GM21737 (cell line): Measurements from ENCODE around the gene RNF181.
"Not testable (repeated sequence)": the region's sequence is repeated elsewhere in the genome, so short reads cannot be mapped to it uniquely, and the experiment has no call there.

ENCODE experiments used
- ATAC-seq: cut with Tn5 transposase; IDR thresholded peaks from one replicate; pipeline ENCODE4 v1.9.1; 2021; ENCODE audit warnings: mild to moderate bottlenecking, moderate library complexity; ENCODE audit not compliant: unreplicated experiment

The RNF181 gene

DNA sequence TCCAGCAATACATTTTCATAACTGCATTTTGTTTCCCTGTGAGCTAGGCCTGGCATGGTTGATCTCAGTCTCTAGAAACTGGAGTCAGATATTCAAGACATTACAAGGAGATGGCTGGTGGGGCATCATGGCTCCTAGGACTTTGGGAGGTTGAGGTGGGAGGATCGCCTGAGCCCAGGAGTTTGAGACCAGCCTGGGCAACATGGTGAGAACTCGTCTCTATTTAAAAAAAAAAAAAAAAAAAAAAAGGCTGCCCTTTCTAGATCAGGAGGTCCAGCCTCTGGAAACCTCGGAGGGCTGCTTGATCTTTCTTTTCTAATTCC lies 18.5 kb upstream of the RNF181 start:
- no peak for ATAC-seq

GRCh38 chr2:85577386-85578242 lies 17.9 kb upstream of the RNF181 start, which contains the start of gene VAMP8:
TSS of gene VAMP8 (plus strand) at chr2:85577586. CDS start at chr2:85577647, 61 bp downstream.
- peak; percentile 68 for ATAC-seq

DNA sequence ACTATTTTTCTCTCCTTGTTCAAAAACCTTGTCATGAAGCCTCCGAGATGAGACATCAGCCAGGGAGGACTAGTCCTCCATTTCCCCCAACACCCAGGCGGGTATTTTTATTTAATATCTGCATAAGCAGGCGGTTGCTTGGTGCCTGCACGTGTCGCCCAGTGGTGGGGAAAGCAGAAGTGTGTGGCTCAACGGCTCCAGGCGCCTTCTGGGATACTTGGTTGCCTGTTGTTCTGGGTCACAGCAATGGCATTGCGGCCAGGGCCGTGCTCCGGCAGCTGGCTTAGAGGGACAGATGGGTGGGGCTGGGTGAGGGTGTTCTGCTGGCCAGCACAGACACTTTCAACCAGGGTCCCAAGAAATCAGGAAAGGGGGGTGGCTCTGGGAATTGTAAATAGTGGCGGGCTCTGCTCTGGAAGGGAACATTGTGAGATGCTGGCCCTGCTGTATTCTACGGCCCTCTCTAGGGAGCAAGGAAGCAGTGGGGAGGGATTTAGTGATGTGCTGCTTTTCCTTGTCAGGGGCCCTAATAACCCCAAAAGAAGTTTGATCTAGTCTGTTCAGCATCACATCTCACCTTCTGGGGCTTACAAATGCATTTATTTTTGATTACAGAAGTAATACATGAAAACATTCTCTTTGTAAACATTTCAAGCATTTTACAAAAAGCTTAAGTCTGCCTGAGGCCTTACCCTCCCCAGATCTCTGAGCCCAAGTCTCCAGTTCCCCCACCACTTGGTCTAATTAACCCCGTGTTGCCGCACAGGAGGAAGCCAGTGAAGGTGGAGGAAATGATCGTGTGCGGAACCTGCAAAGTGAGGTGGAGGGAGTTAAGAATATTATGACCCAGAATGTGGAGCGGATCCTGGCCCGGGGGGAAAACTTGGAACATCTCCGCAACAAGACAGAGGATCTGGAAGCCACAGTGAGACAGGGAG lies 17.0 kb upstream of the RNF181 start:
- no peak for ATAC-seq

GRCh38 chr2:85579266-85579935 lies 16.1 kb upstream of the RNF181 start:
- ATAC-seq = no peak

DNA sequence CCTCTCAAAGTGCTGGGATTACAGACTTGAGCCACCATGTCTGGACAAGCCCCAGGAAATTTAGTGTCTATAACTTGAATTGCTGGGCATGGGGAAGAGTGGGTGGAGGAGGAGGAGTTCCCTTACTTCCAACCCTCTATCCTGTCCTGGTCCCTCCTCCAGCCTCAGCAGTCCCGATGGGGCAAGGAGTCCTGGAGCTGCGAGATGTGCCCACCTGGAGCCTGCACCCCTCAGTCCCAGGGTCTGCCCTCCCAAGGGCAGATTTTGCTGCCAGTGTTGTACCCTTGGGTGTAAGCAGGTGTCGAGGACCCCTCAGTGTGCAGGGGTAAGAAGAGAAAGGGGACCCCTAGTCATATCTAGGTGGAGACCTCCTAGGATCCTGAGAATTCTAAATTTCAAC lies 15.3 kb upstream of the RNF181 start:
- ATAC-seq = no peak

- ATAC-seq = no peak
Measured at GRCh38 chr2:85582492-85582891, 13.1 kb upstream of the RNF181 start.

DNA sequence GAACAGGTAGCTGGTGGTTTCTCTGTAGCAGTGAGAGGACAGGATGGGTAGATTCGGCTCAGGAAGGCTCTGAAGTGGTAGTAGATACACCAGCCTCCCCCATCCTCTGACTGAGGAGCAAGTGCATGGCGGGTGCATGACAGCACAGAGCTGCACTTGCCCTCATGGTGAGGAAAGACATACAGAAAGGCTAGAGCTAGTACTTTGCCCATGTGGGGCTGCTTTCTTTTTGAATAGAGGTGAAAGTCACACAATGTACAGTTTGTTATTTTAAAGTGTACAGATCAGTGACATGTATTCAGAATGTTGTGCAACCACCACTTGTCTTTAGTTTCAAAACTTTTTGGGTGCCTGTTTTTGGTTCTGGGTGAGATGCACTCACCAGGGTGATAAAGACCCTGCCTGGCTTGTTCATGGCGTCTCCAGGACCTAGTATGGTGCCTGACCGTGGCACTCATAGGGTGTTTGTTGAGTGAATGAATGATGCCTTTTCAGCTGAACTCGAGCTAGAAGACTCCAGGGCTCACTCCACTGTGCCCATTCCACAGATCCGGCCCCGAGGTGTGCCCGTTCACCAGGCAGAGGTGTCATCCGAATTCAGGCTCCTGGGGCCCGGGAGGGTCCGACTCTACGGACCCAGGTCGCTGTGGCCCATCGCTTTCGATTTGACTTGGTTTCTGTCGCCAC lies 11.7 kb upstream of the RNF181 start:
- no peak for ATAC-seq

DNA sequence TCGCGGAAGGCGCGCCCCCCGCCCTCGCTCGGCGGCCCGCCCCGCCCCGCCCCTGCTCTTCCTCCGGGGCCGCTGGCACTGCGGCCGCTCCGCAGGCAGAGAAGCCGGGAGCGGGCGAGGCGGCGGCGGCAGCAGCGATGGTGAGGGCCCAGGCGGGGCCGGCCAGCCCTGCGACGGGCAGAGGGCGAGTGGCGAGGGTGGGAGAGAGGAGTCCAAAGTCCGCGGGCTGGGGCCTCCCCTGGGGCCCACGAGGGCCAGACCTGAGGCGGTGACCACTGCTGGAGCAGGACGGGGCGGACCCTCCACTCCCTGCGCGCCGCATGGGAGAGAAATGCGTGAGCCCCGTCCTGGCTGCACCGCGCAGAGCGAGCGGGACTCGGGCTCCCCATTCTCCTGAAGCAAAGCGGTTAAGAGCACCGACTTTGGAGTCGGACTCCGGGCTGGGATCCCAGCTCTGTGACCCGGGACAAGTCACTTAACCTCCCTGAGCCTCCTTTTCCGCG lies 11.1 kb upstream of the RNF181 start, which contains the start of gene VAMP5:
VAMP5 (plus strand) TSS at position 78 of the 503 bp plus-strand sequence; CDS start at position 138, 60 bp downstream.
- no peak for ATAC-seq

- ATAC-seq = no peak
Measured at GRCh38 chr2:85584857-85585780, 10.4 kb upstream of the RNF181 start.

- no peak for ATAC-seq
Measured at GRCh38 chr2:85585781-85586105, 9.8 kb upstream of the RNF181 start.

DNA sequence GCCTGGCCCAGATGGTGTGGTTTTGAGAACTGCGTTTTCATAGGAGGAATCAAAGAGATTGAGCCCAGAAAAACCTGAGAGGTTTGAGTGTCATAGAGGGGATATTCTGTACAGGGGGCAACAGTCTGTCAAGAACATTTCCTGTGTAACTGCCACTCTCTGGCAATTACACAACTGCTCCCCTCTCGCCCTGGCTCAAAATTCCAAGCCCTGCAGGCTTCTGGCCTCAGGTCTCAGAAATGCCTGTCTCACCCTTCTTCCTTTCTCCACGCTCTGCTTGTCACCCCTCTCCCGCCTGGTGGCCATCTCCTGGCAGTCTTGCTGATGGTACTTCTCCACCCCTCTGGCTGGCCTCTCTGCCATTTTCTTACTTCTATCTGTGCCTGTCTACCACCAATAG lies 7.3 kb upstream of the RNF181 start:
- ATAC-seq = no peak

GRCh38 chr2:85588645-85589044 lies 6.9 kb upstream of the RNF181 start:
- no peak for ATAC-seq

DNA sequence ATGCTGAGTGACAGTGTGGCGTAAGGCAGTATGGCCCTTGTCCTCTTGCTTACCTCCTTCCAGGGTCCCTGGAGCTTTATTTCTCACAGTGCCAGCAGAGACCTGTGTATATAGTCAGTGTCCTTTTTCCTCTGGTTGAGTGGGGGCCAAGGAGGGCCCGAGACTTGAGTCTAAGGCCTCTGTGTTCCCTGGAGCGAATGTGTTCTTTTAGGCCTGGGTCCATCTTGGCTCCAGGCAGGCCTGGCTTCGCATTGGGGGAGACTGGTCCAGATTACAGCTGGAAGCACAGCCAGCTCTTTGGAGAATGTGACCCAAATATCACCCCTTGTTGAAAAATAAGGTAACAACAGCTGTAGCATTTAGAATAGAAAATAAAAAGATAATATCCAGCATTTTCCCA lies 6.4 kb upstream of the RNF181 start:
- ATAC-seq = no peak

- no peak for ATAC-seq
Measured at GRCh38 chr2:85589982-85590791, 5.4 kb upstream of the RNF181 start.

DNA sequence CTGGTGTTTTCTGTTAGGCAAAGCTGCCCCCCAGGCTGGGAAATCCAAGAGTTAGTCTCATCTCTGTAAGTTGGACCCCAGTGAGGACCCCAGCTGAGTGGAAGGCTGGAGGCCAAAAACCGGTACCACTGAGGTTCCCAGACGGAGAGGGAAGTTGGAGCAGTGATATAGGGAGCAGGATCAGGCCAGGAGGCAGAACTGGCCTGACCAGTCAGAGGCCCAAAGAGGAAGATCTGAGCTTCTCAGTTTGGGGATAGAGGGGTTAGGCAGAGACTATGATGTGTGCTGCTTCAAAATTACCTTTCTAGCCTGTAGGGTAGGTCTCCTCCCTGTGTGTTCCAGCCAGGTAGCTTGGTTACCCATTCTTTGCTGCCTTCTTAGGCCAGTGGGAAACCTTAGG lies 4.6 kb upstream of the RNF181 start:
- ATAC-seq = no peak

- ATAC-seq = no peak
Measured at GRCh38 chr2:85591563-85591962, 4.0 kb upstream of the RNF181 start.

- ATAC-seq = not testable (repeated sequence)
Measured at GRCh38 chr2:85592299-85592698, 3.2 kb upstream of the RNF181 start.

DNA sequence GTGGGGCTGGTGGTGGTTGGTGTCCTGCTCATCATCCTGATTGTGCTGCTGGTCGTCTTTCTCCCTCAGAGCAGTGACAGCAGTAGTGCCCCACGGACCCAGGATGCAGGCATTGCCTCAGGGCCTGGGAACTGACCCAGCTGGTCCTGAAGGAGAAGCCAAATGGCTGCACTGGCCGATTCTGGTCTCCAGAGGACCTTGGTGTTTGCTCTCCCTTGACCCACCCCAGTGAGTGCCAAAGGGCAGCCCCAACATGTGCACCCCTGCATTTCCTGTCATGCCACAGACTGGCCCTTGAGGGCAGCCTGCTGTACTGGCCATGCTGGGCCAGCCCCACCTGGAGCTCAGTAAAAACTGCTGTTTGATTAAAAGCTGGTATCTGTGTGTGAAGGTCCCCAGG lies 2.5 kb upstream of the RNF181 start:
- ATAC-seq = no peak
